Measurements from ENCODE around the gene HDAC10.

DNA sequence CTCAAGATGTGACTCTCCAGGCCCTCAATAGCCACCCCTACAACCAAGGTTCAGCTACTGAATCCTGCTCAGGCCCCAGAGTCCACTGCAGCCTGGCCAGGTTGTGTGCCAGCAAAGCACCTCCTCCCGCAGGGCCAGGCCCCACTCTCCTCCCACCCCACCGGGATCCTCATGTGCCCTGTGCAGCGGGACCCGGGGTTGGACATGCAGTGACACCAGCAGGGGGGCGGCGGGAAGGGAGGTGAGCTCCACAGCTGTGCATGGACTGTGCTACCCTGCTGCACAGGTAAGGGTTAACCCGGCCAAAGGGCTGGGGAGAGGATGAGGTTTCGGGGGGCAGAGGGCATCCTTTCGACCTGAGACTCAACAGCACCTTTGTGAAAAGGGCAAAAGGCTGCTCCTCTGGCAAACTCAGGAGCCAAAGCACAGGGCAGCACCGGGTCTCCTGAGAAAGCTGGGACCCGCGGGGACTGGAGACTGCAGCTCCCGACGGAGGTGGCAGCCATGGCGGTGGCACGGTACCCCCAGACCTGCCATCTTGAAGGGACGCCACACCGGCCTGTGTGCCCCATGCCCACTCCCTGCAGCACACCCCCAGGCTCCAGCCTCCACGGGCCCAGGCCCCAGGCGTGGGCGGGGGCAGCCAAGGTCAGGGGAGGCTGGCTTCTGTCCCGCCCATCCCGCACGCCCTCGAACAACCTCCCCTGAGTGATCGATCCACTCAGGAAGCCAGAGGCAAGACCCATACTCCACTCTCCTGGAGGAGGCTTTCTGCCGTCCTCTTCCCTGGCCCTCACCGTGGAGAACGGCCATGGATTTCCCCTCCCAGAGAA, 45.8 kb upstream of the HDAC10 start:
- TF ChIP-seq, protein P1, sequence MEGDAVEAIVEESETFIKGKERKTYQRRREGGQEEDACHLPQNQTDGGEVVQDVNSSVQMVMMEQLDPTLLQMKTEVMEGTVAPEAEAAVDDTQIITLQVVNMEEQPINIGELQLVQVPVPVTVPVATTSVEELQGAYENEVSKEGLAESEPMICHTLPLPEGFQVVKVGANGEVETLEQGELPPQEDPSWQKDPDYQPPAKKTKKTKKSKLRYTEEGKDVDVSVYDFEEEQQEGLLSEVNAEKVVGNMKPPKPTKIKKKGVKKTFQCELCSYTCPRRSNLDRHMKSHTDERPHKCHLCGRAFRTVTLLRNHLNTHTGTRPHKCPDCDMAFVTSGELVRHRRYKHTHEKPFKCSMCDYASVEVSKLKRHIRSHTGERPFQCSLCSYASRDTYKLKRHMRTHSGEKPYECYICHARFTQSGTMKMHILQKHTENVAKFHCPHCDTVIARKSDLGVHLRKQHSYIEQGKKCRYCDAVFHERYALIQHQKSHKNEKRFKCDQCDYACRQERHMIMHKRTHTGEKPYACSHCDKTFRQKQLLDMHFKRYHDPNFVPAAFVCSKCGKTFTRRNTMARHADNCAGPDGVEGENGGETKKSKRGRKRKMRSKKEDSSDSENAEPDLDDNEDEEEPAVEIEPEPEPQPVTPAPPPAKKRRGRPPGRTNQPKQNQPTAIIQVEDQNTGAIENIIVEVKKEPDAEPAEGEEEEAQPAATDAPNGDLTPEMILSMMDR (IDR thresholded peaks at IDR 0.05; ENCODE audit: low read depth, low read length), result no peak
- no peak for TF ChIP-seq EZH2phosphoT487 (IDR thresholded peaks at IDR 0.05; ENCODE audit: low read depth)

All from OCI-LY3 (cell line).